ENCODE data around the gene FHOD3. TPM values are rescaled to one million over a fixed set of nuclear protein-coding genes. Genes with fewer than 3 reads are reported as not detected.

The FHOD3 gene
- total and polyA plus RNA-seq, 4 donors = 0.57 to 1.3 (median 1.2) TPM; not detected in 1

DNA sequence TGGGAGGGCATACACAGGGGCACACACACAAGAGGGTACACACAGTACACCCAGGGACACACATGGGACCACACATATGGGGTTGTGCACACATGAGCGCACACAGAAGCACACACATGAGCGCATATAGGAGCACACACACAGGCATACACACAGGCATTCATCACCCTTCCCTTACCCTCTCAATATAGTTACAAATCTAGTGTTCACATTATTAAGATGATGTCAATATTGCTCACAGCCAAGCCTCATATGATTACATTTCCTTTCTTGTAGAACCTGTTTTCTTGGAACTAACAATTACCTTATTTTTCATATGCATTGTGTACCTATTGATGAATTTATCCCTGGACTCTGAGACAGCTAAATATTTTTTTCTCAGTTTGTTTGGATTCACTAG is 156.7 kb downstream of the FHOD3 start:
- WGBS = 92% methylated on average over 2 of the region's 2 CpGs

More for the DNA sequence above, 156.7 kb downstream of the FHOD3 start:
- H3K27me3 ChIP-seq (ENCODE audit: control insufficient read depth in 4 of 4, insufficient read depth in 4 of 4, low read length in 3 of 4) = peaks cover 0 to 10% (median under 1%) of the 10 kb centered on the region in 4 donors
- no peak overlapping the region for H3K4me3 ChIP-seq (ENCODE audit: low read depth in 1 of 3, low read length in 3 of 3)
- no peaks in the 10 kb centered on the region for H3K9me3 ChIP-seq (ENCODE audit: control insufficient read depth in 4 of 4, low read length in 3 of 4)
- H3K9ac ChIP-seq (ENCODE audit: low read depth in 1 of 2, low read length in 2 of 2) = no peak overlapping the region
- no peak overlapping the region for H3K27ac ChIP-seq (ENCODE audit: low read depth in 1 of 2, low read length in 2 of 2)
- TF ChIP-seq, protein P1, sequence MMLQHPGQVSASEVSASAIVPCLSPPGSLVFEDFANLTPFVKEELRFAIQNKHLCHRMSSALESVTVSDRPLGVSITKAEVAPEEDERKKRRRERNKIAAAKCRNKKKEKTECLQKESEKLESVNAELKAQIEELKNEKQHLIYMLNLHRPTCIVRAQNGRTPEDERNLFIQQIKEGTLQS (IDR thresholded peaks at IDR 0.05) = no peak
- no peak for TF ChIP-seq TAF1 (conservative IDR thresholded peaks at IDR 0.05)
- TF ChIP-seq NR2F2 (IDR thresholded peaks at IDR 0.05) = no peak
- no peak for TF ChIP-seq FOXA2 (IDR thresholded peaks at IDR 0.05)
- no peak for TF ChIP-seq GABPA (IDR thresholded peaks at IDR 0.05 in 1 of 2, conservative IDR thresholded peaks at IDR 0.05 in 1 of 2)
- TF ChIP-seq, protein P2, sequence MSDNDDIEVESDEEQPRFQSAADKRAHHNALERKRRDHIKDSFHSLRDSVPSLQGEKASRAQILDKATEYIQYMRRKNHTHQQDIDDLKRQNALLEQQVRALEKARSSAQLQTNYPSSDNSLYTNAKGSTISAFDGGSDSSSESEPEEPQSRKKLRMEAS (IDR thresholded peaks at IDR 0.05) = no peak
- TF ChIP-seq FOXA1 (IDR thresholded peaks at IDR 0.05) = no peak
- no peak for TF ChIP-seq ZBTB33 (IDR thresholded peaks at IDR 0.05)
- TF ChIP-seq CTCF (IDR thresholded peaks at IDR 0.05; ENCODE audit: low read depth, low read length, missing input control) = no peak
- TF ChIP-seq SP1 (IDR thresholded peaks at IDR 0.05) = no peak
- TF ChIP-seq YY1 (IDR thresholded peaks at IDR 0.05) = no peak
- TF ChIP-seq JUND (IDR thresholded peaks at IDR 0.05) = no peak
- TF ChIP-seq RXRA (IDR thresholded peaks at IDR 0.05) = no peak
- TF ChIP-seq, protein P3, sequence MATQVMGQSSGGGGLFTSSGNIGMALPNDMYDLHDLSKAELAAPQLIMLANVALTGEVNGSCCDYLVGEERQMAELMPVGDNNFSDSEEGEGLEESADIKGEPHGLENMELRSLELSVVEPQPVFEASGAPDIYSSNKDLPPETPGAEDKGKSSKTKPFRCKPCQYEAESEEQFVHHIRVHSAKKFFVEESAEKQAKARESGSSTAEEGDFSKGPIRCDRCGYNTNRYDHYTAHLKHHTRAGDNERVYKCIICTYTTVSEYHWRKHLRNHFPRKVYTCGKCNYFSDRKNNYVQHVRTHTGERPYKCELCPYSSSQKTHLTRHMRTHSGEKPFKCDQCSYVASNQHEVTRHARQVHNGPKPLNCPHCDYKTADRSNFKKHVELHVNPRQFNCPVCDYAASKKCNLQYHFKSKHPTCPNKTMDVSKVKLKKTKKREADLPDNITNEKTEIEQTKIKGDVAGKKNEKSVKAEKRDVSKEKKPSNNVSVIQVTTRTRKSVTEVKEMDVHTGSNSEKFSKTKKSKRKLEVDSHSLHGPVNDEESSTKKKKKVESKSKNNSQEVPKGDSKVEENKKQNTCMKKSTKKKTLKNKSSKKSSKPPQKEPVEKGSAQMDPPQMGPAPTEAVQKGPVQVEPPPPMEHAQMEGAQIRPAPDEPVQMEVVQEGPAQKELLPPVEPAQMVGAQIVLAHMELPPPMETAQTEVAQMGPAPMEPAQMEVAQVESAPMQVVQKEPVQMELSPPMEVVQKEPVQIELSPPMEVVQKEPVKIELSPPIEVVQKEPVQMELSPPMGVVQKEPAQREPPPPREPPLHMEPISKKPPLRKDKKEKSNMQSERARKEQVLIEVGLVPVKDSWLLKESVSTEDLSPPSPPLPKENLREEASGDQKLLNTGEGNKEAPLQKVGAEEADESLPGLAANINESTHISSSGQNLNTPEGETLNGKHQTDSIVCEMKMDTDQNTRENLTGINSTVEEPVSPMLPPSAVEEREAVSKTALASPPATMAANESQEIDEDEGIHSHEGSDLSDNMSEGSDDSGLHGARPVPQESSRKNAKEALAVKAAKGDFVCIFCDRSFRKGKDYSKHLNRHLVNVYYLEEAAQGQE (IDR thresholded peaks at IDR 0.05) = no peak
- TF ChIP-seq HNF4G (IDR thresholded peaks at IDR 0.05) = no peak
- DNase-seq (ENCODE audit: low spot score) = no peak
- no peaks in the 10 kb centered on the region for H3K4me1 ChIP-seq (ENCODE audit: control insufficient read depth in 4 of 4, insufficient read depth in 4 of 4, low read length in 3 of 4)
- H3K36me3 ChIP-seq (ENCODE audit: control insufficient read depth in 4 of 4, insufficient read depth in 3 of 4, low read depth in 1 of 4, low read length in 3 of 4) = no peaks in the 10 kb centered on the region
